Measurements from ENCODE around the gene PGK2.

GRCh38 chr6:49775043-49775442 is 12.0 kb downstream of the PGK2 start:
- TF ChIP-seq, protein P1, sequence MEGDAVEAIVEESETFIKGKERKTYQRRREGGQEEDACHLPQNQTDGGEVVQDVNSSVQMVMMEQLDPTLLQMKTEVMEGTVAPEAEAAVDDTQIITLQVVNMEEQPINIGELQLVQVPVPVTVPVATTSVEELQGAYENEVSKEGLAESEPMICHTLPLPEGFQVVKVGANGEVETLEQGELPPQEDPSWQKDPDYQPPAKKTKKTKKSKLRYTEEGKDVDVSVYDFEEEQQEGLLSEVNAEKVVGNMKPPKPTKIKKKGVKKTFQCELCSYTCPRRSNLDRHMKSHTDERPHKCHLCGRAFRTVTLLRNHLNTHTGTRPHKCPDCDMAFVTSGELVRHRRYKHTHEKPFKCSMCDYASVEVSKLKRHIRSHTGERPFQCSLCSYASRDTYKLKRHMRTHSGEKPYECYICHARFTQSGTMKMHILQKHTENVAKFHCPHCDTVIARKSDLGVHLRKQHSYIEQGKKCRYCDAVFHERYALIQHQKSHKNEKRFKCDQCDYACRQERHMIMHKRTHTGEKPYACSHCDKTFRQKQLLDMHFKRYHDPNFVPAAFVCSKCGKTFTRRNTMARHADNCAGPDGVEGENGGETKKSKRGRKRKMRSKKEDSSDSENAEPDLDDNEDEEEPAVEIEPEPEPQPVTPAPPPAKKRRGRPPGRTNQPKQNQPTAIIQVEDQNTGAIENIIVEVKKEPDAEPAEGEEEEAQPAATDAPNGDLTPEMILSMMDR (IDR thresholded peaks at IDR 0.05; ENCODE audit: low read depth, low read length): no peak
- no peak for TF ChIP-seq EZH2phosphoT487 (IDR thresholded peaks at IDR 0.05; ENCODE audit: low read depth)

Data from OCI-LY3 (cell line).